Stimulated activated CD4-positive, alpha-beta T cell treated with anti-CD3 and anti-CD28 coated beads, TNF-alpha, amount 100 ng/mL, for 4 hours (primary cell): ENCODE data around the gene RNASE8.
"Not testable (repeated sequence)": the region's sequence is repeated elsewhere in the genome, so short reads cannot be mapped to it uniquely, and the experiment has no call there.

Source experiments
- DNase-seq, 3 experiments: peaks; one replicate each; pipeline ENCODE4 v3.0.0-alpha.2; 2020; ENCODE audit warnings: low read depth in 3 of 3

RNASE8 gene

GRCh38 chr14:21057803-21058675 lies at the start of gene RNASE8:
RNASE8 (plus strand) TSS chr14:21057822; CDS start chr14:21057893, 71 bp downstream.
- DNase-seq: no peak

- not testable (repeated sequence) for DNase-seq
These were observed 47.9 kb upstream of the RNASE8 start for GRCh38 chr14:21009721-21010120.

- DNase-seq: no peak
These were observed 46.5 kb upstream of the RNASE8 start for GRCh38 chr14:21011136-21011535.

- peak; percentile 57 to 74 (median 68) for DNase-seq
These were observed 42.8 kb upstream of the RNASE8 start for GRCh38 chr14:21014761-21015190.

- no peak for DNase-seq
These were observed 42.3 kb upstream of the RNASE8 start for GRCh38 chr14:21015312-21015711.

- DNase-seq: no peak
These were observed 41.0 kb upstream of the RNASE8 start for GRCh38 chr14:21016413-21017190.

- no peak for DNase-seq
These were observed 39.9 kb upstream of the RNASE8 start for GRCh38 chr14:21017528-21018245.

- no peak for DNase-seq
These were observed 39.3 kb upstream of the RNASE8 start for GRCh38 chr14:21018286-21018685.

- no peak for DNase-seq
These were observed 38.8 kb upstream of the RNASE8 start for GRCh38 chr14:21018781-21019180.

- no peak for DNase-seq
These were observed 38.3 kb upstream of the RNASE8 start for GRCh38 chr14:21019366-21019765.

GRCh38 chr14:21020977-21021545 lies 36.6 kb upstream of the RNASE8 start:
- no peak for DNase-seq

- no peak for DNase-seq
These were observed 34.9 kb upstream of the RNASE8 start for GRCh38 chr14:21022686-21023085.

- DNase-seq: no peak
These were observed 34.4 kb upstream of the RNASE8 start for GRCh38 chr14:21023174-21023573.

- DNase-seq: no peak
These were observed 33.6 kb upstream of the RNASE8 start for GRCh38 chr14:21023817-21024584.

- peak; percentile 54 to 61 (median 54) for DNase-seq
These were observed 32.8 kb upstream of the RNASE8 start, which contains the start of gene NDRG2 for GRCh38 chr14:21024585-21025370. NDRG2 (minus strand) TSS chr14:21025061; CDS start chr14:21023315, 1,746 bp downstream.

- DNase-seq: no peak
These were observed 32.0 kb upstream of the RNASE8 start for GRCh38 chr14:21025371-21026273.

GRCh38 chr14:21026274-21026987 lies 31.2 kb upstream of the RNASE8 start:
- no peak for DNase-seq

- no peak for DNase-seq
These were observed 30.7 kb upstream of the RNASE8 start for GRCh38 chr14:21026988-21027315.
